ENCODE results near the gene GLIS1.

The GLIS1 gene

DNA sequence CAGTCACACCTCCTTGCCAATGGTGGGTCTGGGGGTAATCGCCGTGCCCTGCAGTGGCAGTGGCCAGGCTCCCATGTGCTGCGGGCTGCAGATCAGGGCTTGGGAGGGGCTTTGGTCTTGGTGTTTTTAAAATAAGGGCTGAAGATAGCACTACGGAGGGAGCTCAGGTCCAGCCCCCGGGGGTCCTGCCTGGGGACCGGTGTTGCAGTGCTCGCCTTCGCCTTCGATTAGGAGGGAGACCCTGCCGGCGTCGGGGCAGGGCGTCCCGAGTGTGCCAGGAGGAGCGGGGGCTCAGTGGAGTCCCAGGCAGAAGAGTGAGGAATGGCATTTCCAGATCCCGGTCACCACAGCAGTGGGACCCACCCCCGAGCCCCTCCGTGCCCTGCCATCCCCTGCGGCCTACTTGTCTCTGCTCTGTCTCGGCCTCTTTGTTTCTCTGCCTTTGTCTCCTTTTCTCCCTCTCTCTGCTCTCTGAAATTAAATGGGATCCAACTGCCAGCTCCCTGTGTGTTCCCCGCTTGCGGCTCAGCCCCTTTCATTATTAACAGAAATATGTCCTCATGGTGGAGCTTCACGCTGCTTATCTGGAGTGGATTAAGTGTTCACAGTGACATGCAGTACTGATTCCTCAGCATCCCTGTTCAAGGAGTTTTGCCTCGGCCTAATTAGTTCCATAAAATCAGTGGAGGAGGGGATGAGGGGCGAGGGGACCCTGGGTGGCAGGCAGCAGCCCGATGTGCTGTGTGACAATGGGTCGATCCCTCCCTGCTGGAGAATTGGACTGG, 235.3 kb downstream of the GLIS1 start:
- DNase-seq = peak; percentile 89

GRCh38 chr1:53502641-53503432, 236.1 kb downstream of the GLIS1 start:
- DNase-seq = peak; percentile 90

GRCh38 chr1:53501065-53502005, 237.6 kb downstream of the GLIS1 start:
- DNase-seq = no peak

DNA sequence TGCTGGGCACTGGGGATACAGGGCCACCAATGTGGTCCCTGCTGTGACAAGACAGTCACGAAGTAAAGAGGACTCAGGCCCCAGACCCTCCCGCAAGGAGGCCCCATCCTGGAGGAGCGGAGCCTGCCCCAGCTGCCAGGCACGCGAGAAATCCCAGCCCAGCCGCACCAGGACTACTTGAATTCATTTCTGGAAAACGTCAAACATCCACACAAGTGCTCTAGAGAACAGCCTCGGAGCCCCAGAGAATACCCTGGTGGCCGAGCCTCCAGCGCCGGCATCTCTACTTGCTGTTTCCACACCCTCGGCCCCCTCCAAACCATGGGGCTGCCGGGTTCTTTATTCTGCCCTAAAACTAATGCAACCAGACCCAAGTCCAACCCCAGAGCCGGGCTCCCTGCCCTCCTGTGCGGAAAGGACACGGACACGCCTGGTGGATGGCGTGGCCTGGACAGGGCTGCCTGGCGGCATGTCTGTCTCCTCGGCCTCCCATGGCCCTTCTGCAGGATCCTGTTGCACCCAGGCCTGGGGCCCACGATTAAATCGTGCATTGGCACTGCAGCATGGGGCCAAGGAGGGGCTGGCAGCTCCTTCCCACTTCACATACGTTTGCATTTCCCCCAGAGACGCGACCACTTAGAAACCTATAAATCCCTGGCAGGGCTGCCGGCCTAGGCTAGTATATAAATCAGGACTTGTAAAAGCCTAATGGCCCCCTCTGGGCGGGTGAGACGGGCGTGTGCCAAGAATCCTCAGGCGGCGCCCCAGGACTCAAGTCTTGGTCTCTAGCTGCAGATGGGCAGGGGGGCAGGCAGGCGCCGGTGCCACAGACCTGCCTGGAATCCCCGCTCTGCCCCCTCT, 238.5 kb downstream of the GLIS1 start:
- no peak for DNase-seq

DNA sequence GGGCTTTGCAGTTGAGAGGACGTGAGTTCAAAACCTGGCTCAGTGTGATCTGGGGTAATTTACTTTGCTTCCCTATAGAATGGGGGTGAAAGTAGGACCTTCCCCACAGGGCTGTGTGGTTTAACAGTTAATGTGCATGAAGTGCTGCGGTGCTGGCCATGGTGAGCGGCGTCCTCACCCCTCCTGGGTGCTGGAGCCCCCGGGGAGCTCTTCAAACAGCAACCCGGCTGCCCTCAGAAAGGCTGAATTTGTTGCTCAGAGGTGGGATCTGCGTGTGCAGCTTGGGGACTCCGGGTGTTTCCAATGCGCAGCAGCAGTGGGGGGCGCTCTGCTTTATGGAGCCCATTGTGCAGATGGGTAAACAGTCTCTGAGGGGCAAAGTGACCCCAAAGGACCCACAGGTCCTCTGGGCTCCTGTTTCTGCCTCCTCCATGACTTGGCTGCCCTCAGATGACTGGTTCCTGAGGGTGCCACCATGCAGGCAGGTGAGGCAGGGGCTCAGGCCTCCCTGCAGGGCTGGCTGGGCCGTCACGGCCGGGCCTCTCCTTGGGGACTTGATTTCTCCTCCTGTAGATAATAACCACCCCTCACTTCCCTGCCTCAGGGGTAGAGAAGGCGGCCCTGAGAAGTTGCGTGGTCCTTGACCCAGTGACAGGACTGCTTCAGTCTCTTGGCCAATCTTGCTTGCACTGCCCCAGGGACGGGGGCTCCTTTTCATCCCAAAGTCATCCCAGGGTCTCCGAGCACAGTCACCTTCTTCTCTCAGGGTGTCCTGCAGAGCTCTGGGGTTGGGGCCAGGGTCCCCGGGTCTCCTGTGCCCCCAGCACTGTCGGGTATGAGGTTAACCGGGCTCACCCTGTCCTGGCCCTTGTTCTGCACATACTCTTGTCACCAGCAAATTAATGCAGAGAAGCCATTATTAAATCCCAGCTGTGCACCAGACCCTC, 239.4 kb downstream of the GLIS1 start:
- DNase-seq = no peak

DNA sequence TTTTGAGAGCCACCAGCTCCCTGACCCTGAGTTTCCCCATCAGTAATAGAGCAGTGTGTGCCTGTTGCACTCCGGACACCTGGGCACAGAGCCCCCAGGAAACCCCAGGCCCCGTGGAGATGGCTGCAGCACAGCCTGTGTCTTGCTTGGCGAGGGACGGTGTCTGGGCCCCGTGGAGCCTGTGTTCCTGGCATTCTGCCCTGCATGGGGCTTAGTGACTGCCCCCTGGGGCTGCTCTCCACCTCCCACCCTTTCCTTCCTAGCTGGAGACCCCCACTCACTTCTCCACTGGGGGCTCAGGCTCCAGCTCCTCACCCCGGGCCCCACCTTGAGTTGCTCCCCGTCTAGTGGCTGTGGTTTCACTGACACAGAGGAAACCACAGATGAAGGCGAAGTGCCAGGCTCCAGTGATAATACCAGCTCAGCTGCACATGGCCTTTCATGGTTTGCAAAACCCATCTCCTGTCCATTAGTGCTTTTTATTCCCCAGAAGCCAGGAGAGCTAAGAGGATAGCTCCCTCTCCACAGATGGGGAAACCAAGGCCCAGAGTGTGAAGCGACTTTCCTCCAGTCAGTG, 240.3 kb downstream of the GLIS1 start:
- DNase-seq = no peak

DNA sequence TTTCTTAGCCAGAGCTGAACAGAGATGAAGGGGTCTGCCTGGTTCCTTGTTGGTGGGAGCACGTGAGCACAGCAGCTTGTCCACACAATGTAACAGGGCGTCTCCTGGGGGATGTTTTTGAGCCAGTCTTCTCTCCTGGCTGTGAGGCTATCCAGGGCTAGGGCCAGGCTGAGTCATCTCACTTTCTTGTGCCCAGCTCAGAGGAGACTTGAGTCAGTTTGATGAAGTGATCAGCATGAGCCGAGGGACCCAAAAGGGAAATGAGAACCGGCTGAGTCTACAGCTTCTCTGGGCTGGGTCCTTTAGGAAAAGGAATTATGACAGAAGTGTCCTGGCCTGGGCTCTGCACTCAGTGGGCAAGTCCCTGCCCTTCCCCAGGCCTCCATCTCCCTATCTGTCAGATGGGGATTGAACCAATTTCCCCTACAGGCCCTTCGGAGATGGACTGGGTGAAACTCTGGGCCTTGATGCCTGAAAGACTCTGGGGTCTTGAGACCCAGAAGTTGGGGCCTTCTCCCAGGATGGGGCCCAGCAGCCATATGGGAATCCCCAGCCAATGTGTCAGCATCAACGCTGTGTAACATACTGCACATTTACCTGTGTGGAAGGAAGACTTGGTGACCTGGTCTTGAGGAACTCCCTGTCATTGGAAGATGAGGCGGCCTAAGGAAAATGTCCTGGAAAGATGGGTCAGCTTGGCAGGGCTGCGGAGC, 243.2 kb downstream of the GLIS1 start:
- DNase-seq = no peak

GRCh38 chr1:53490351-53490750, 248.6 kb downstream of the GLIS1 start:
- no peak for DNase-seq

DNA sequence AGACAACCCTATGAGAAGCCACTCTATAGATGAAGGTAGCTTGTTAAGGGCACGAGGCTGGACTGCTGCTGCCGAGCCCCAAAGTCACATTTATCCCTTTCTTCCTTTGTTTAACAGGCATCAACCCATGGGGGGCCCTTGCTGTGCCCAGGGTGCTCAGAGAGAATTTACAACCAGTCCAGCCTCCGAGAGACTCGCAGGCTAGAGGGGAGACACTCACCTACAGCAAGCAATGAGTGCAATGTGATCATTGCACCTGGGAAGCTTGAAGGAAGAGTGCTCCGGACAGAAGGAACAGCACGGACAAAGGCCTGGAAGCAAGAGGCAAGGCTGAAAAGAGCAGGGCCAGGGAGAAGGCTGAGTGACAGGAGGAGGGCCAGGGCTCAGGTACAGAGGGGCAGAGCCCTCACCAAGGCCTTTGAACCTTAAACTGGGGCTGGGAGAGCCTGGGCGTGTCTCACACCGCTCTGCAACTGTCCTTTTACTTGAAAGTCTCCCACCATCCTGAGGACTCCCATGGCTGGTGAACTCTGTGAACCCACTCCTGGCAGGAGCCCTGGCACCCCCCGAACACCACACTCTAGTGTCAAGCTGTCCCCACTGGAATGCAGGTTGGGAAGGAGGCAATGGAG, 252.5 kb downstream of the GLIS1 start:
- DNase-seq = no peak

DNA sequence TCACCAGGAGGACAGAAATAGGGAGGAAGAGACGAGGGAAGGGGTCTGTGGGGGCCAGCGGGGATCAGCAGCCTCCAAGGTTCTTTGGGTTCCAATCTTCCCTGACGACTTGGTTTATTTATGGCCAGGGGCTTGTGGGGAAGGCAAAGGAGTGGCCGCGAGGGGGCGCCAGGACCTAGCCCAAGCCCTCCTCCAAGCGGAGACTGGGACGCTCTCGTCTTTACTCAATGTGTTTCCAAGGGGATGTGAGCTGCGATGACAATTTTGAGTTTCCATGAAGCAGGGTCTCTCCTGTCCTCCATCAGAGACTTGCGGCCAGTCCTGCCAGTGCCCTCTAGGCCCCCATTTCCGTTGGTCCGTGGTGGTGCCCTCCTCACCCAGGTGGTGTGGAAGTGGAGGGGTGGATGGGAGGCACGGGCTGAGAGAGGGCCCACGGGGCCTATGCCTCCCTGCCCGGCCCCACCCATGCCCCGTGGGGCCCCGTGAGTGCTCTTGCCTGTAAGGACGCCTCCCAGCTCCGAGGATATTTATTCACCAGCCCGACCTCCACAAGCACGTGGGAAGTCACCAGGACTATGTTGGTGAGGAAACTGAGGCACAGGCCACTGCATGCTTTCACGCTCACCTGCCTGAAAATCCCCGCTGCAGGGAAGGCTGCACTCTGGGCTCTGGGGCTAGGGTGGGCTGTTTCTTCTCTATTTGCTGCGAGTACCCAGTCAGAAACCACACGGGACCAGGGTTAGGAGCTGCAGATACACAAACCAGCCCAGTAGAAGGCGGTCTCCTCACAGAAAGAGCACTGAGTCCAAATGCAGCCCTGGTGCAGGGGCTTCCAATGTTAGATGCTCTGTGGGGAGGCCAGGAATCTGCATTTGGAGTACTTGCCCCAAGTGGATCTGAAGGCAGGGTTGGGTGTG, 253.2 kb downstream of the GLIS1 start:
- peak; percentile 96 for DNase-seq

DNA sequence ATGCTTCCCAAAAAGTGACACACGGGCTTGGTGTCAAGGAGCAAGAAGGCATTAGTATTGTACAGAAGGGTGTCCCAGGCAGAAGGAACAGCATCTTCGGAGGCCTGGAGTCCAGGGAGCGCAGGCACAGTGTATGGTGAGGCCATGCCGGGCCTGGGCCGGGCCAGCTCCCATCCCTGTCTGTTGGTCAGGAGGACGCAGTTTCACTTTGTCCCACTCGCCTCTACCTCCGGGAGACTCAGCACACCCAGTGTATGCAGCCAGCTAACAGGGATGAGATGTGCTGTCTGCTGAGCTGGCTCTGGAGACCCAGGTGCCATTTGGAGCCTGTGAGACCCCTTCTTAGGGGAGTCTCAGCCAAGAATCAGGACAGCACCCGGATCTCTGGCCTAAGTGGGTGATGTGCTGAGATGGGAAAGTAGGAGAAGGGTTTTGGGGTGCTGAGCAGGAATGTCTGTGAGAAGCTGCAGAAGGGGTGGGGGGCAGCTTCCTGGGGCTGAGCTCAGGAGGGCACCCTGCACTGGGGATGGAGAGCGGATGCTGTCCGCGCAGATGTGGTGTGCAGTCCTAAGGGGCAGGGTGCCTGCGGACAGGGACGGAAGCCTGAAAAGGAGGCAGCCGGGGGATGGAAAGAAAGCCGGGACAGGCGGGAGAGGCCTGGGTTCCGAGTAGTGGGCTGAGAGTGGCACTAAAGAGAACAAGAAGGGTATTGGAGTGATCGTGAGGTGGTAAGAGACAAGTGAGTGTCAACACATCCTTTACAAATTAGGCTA, 254.1 kb downstream of the GLIS1 start:
- no peak for DNase-seq

GRCh38 chr1:53483656-53484055, 255.3 kb downstream of the GLIS1 start:
- no peak for DNase-seq

- DNase-seq = no peak
Measured at GRCh38 chr1:53483170-53483569, 255.8 kb downstream of the GLIS1 start.

GRCh38 chr1:53482441-53483153, 256.4 kb downstream of the GLIS1 start:
- no peak for DNase-seq

DNA sequence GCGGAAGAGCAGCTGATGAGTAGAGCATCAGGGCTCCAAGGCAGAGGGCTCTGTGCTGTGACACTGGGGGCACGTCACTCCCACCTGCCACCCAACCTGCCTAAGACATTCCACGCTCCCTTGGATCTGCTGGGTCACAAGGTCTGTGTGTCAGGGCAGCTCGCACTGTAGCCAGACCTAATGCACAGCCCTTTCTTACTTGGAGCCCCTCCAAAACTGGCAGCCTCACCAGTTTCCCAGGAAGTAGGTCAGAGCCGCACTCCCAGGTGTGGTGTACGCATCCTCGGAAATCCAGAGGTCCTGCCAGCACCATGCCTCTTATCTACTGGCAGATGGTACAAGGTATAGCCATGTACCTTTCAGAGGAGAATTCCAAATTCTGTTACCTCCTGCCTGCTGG, 257.5 kb downstream of the GLIS1 start:
- no peak for DNase-seq

- DNase-seq = no peak
Measured at GRCh38 chr1:53480678-53481077, 258.3 kb downstream of the GLIS1 start.

- no peak for DNase-seq
Measured at GRCh38 chr1:53478502-53478818, 260.5 kb downstream of the GLIS1 start.

Measured in eye (tissue), 1 donor.